ENCODE results near the gene EXOC6B. TPM values are rescaled to one million over a fixed set of nuclear protein-coding genes. Genes with fewer than 3 reads are reported as not detected.

The EXOC6B gene
- total and polyA plus RNA-seq, 2 donors from 2014 or later: 5.9 to 31.3 TPM

- H3K4me3 ChIP-seq (ENCODE audit: low read length in 3 of 3): no peak overlapping the region
- H3K36me3 ChIP-seq (ENCODE audit: control insufficient read depth in 2 of 3, insufficient read depth in 3 of 3, low read length in 3 of 3): no peaks in the 10 kb centered on the region
- intact Hi-C loops (cut with DNase I): no loop called here
- no peaks in the 10 kb centered on the region for H3K9me3 ChIP-seq (ENCODE audit: control insufficient read depth in 2 of 3, insufficient read depth in 1 of 3, low read length in 3 of 3)
- no peak for TF ChIP-seq CTCF (IDR thresholded peaks at IDR 0.05; ENCODE audit: borderline replicate concordance, extremely low read depth, insufficient read depth)
- no peak overlapping the region for H3K9ac ChIP-seq (ENCODE audit: low read length in 3 of 3)
- no peak overlapping the region for H3K27ac ChIP-seq (ENCODE audit: low read depth in 2 of 2, low read length in 2 of 2)
- FAIRE-seq (no peak), DNase-seq (no peak)
- no peaks in the 10 kb centered on the region for H3K27me3 ChIP-seq (ENCODE audit: control insufficient read depth, insufficient read depth, low read length)
- no peaks in the 10 kb centered on the region for H3K4me1 ChIP-seq (ENCODE audit: control insufficient read depth in 2 of 3, insufficient read depth in 2 of 3, low read depth in 1 of 3, low read length in 3 of 3)
These were observed 534.8 kb downstream of the EXOC6B start for GRCh38 chr2:72291059-72291458.

GRCh38 chr2:72289736-72290135, 536.1 kb downstream of the EXOC6B start:
- Histone ChIP-seq H3K27ac (ENCODE audit: low read depth in 2 of 2, low read length in 2 of 2) (no peak overlapping the region), H3K27me3 (ENCODE audit: control insufficient read depth, insufficient read depth, low read length) (no peaks in the 10 kb centered on the region), H3K36me3 (ENCODE audit: control insufficient read depth in 2 of 3, insufficient read depth in 3 of 3, low read length in 3 of 3) (no peaks in the 10 kb centered on the region), H3K4me1 (ENCODE audit: control insufficient read depth in 2 of 3, insufficient read depth in 2 of 3, low read depth in 1 of 3, low read length in 3 of 3) (no peaks in the 10 kb centered on the region), H3K9ac (ENCODE audit: low read length in 3 of 3) (no peak overlapping the region), H3K9me3 (ENCODE audit: control insufficient read depth in 2 of 3, insufficient read depth in 1 of 3, low read length in 3 of 3) (no peaks in the 10 kb centered on the region), H3K4me3 (ENCODE audit: low read length in 3 of 3) (no peak overlapping the region)
- DNase-seq (no peak), FAIRE-seq (no peak)
- intact Hi-C loops (cut with DNase I): no loop called here
- TF ChIP-seq CTCF (IDR thresholded peaks at IDR 0.05; ENCODE audit: borderline replicate concordance, extremely low read depth, insufficient read depth): no peak

GRCh38 chr2:72289283-72289682, 536.5 kb downstream of the EXOC6B start:
- no peak for DNase-seq
- Histone ChIP-seq H3K36me3 (ENCODE audit: control insufficient read depth in 2 of 3, insufficient read depth in 3 of 3, low read length in 3 of 3) (no peaks in the 10 kb centered on the region), H3K4me3 (ENCODE audit: low read length in 3 of 3) (no peak overlapping the region), H3K27me3 (ENCODE audit: control insufficient read depth, insufficient read depth, low read length) (no peaks in the 10 kb centered on the region), H3K27ac (ENCODE audit: low read depth in 2 of 2, low read length in 2 of 2) (no peak overlapping the region), H3K4me1 (ENCODE audit: control insufficient read depth in 2 of 3, insufficient read depth in 2 of 3, low read depth in 1 of 3, low read length in 3 of 3) (no peaks in the 10 kb centered on the region), H3K9ac (ENCODE audit: low read length in 3 of 3) (no peak overlapping the region), H3K9me3 (ENCODE audit: control insufficient read depth in 2 of 3, insufficient read depth in 1 of 3, low read length in 3 of 3) (no peaks in the 10 kb centered on the region)
- TF ChIP-seq CTCF (IDR thresholded peaks at IDR 0.05; ENCODE audit: borderline replicate concordance, extremely low read depth, insufficient read depth): no peak
- intact Hi-C loops (cut with DNase I): no loop called here
- FAIRE-seq: no peak

- Histone ChIP-seq H3K4me3 (ENCODE audit: low read length in 3 of 3) (no peak overlapping the region), H3K9me3 (ENCODE audit: control insufficient read depth in 2 of 3, insufficient read depth in 1 of 3, low read length in 3 of 3) (no peaks in the 10 kb centered on the region), H3K27ac (ENCODE audit: low read depth in 2 of 2, low read length in 2 of 2) (no peak overlapping the region), H3K9ac (ENCODE audit: low read length in 3 of 3) (no peak overlapping the region), H3K36me3 (ENCODE audit: control insufficient read depth in 2 of 3, insufficient read depth in 3 of 3, low read length in 3 of 3) (no peaks in the 10 kb centered on the region), H3K27me3 (ENCODE audit: control insufficient read depth, insufficient read depth, low read length) (no peaks in the 10 kb centered on the region), H3K4me1 (ENCODE audit: control insufficient read depth in 2 of 3, insufficient read depth in 2 of 3, low read depth in 1 of 3, low read length in 3 of 3) (peaks cover 0 to 3% (median 0%) of the 10 kb centered on the region in 3 donors)
- TF ChIP-seq CTCF (IDR thresholded peaks at IDR 0.05; ENCODE audit: borderline replicate concordance, extremely low read depth, insufficient read depth): no peak
- no peak for DNase-seq
- FAIRE-seq: no peak
- intact Hi-C loops (cut with DNase I): no loop called here
These were observed 547.8 kb downstream of the EXOC6B start for GRCh38 chr2:72278046-72278445.
